Astrocyte of the spinal cord (primary cell): ENCODE results near the gene TLX1.

Experiments used
- DNase-seq: peaks from one replicate; pipeline ENCODE4 v3.0.0; 2011; ENCODE audit warnings: low read depth, low spot score
- H3K4me3 ChIP-seq: 2 replicates; pipeline ENCODE4 v1.5.1; 2011; ENCODE audit warnings: low read depth, mild to moderate bottlenecking, low read length, moderate library complexity
- in situ Hi-C: cut with HindIII; loops from 2 replicates; pipeline ENCODE4 v1.10.0; 2017; ENCODE audit warnings: low sequenced_read_pairs
- TF ChIP-seq, protein P1 (sequence below): IDR thresholded peaks from 2 replicates; pipeline ENCODE4 v1.5.1; 2012; ENCODE audit warnings: low read depth, mild to moderate bottlenecking, low read length, inconsistent platforms

Gene TLX1

GRCh38 chr10:101130984-101131961 is at the start of gene TLX1:
Gene TLX1 (plus strand): TSS chr10:101131300. CDS start chr10:101131542, 242 bp downstream.
- TF ChIP-seq, protein P1, sequence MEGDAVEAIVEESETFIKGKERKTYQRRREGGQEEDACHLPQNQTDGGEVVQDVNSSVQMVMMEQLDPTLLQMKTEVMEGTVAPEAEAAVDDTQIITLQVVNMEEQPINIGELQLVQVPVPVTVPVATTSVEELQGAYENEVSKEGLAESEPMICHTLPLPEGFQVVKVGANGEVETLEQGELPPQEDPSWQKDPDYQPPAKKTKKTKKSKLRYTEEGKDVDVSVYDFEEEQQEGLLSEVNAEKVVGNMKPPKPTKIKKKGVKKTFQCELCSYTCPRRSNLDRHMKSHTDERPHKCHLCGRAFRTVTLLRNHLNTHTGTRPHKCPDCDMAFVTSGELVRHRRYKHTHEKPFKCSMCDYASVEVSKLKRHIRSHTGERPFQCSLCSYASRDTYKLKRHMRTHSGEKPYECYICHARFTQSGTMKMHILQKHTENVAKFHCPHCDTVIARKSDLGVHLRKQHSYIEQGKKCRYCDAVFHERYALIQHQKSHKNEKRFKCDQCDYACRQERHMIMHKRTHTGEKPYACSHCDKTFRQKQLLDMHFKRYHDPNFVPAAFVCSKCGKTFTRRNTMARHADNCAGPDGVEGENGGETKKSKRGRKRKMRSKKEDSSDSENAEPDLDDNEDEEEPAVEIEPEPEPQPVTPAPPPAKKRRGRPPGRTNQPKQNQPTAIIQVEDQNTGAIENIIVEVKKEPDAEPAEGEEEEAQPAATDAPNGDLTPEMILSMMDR, result no peak
- no peak for DNase-seq
- no peak within 1 kb of the TSS for H3K4me3 ChIP-seq
- in situ Hi-C loops, result no loop called here

- TF ChIP-seq, protein P1, result no peak
These were observed 45.3 kb upstream of the TLX1 start for GRCh38 chr10:101085846-101086245.

DNA sequence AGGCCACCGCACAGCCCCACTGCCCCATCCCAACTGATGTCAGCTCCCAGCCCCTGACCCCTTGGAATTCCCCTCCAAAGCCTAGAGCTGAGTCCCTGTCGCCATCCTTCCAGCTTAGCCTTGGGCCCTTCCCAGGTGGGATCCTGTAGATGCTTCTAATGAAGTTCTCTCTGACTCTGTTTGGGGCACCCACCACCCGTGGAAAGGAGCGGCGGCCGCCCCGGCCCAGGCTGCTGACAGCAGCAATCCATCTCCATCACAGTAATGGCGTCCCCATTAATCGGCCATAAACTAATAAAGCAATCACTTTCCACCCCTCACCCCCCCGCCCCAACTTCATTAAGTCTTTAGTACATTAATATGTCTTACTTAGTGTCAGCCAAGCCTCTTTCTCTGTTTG is 43.7 kb upstream of the TLX1 start:
- in situ Hi-C loops, result no loop called here
- TF ChIP-seq, protein P1, result no peak
- H3K4me3 ChIP-seq, result no peak overlapping the region
- DNase-seq, result no peak

More at GRCh38 chr10:101085846-101086245, 45.3 kb upstream of the TLX1 start:
- H3K4me3 ChIP-seq, result no peak overlapping the region
- in situ Hi-C loops, result no loop called here
- DNase-seq, result no peak

DNA sequence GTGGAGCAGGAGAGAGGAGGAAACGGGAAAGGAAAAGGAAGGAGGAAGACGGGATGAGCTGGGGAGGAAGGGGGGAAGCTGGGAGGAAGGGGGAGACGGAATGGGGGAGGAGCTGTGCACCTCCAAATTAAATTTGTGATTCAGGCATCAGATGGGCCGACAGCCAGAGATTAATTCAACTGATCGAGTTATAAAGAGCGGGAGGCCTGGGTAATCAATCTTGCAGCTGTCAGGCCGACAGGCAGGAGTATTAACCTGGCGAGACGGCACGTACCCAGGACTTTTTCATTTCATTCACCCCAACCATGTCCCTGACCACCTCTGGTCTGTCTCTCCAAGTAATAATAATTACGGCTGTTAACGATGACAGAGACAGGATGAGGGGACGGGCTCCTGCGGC is 43.1 kb upstream of the TLX1 start:
- TF ChIP-seq, protein P1, result no peak
- DNase-seq, result no peak
- in situ Hi-C loops, result no loop called here
- H3K4me3 ChIP-seq, result no peak overlapping the region

DNA sequence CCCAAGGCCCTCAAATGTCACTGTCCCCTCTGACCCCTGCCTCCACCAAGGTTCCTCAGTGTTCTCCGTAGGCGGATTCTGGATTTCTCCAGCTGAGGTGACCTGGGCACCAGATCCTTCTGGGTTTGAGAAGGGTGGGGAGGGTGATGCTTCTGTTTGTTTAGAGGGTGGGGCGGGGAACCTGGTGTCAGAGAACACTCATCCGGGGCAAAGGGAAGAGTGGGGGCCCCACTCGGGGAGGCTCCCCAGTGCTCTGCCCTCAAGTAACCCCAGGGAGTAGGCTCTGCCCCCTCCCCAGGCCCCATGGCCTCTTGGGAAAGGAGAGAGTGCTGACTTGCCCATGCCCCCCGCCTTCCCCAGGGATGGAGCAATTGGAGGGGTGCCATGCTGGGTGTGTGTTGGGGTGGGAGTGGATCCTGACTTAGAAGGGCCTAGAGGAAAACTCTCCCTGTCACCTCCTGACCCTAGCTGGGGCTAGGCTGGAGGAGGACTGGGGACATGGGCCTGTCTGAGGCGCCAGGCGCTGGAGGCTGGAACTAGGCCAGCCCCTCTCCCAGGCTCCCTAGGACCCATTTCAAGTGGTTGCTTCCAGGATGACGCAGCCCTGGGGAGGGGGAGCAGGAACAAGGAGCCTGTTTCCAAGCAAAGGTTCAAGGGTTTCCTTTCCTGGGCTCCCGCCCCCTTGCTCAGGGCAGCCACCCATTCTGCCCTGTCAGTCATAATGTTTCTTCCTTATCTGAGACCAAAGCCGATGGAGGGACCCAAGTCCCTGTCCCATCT is 41.4 kb upstream of the TLX1 start:
- TF ChIP-seq, protein P1, result no peak
- no peak overlapping the region for H3K4me3 ChIP-seq
- in situ Hi-C loops, result no loop called here
- no peak for DNase-seq

- TF ChIP-seq, protein P1, result no peak
- no peak for DNase-seq
- H3K4me3 ChIP-seq, result no peak overlapping the region
- in situ Hi-C loops, result no loop called here
These were observed 40.5 kb upstream of the TLX1 start for GRCh38 chr10:101090597-101090996.
